ENCODE results near the gene TRIM75.

TRIM75 gene

DNA sequence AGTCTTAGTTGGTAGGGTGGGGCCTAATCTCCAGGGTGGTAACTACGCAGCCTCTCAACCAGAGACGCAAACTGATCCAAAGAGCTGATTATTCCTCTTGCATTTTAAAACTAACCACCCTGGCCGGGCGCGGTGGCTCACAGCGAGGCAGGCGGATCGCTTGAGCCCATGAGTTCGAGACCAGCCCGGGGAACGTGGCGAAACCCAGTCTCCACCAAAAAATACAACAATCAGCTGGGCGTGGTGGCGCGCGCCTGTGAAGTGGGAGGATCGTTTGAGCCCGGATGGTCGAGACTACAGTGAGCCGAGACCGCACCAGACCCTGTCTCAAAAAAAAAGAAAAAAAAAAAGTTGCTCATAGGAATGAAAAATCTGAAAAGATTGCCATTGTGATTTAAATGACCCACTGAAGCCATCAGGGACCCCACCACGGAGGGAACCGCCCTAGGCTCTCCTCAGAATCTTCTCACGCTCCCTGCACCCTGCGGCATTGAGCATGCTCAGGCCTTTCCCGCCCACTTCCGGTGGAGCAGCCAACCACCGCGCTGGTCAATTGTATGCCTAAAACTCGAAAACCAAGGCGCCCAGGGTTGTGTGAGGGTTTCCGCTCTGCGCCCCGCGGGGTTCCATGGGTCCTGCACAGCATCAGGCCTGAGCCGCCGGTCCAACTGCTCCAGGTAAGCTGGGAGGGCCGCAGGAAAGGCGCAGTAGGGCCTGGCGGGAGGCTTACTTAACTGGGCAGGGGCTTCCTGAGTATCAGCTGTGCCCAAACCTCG lies 22.0 kb upstream of the TRIM75 start, which contains the start of gene TRIM60:
Gene TRIM60 (plus strand): TSS at position 564 of the 776 bp plus-strand sequence. CDS start 8,074 bp downstream, outside the sequence.
- no peak within 1 kb of the TSS for H3K4me3 ChIP-seq (ENCODE audit: low read length)
- H3K79me2 ChIP-seq (ENCODE audit: low read length): no peaks in the 10 kb centered on the region
- no peak within 1 kb of the TSS for H3K9ac ChIP-seq (ENCODE audit: low read length)
- no peaks in the 10 kb centered on the region for H3K9me3 ChIP-seq (ENCODE audit: insufficient read depth, low read length)
- H4K20me1 ChIP-seq (ENCODE audit: insufficient read depth, low read length): no peaks in the 10 kb centered on the region
- H3K36me3 ChIP-seq (replicated peaks; ENCODE audit: low read depth, low read length): no peaks in the 10 kb centered on the region
- no peaks in the 10 kb centered on the region for H3K27me3 ChIP-seq (ENCODE audit: low read depth, low read length)
- H3K27ac ChIP-seq (ENCODE audit: low read length): no peak within 1 kb of the TSS
- no peak within 1 kb of the TSS for H2AFZ ChIP-seq (ENCODE audit: low read depth, low read length)
- TF ChIP-seq, protein P1, sequence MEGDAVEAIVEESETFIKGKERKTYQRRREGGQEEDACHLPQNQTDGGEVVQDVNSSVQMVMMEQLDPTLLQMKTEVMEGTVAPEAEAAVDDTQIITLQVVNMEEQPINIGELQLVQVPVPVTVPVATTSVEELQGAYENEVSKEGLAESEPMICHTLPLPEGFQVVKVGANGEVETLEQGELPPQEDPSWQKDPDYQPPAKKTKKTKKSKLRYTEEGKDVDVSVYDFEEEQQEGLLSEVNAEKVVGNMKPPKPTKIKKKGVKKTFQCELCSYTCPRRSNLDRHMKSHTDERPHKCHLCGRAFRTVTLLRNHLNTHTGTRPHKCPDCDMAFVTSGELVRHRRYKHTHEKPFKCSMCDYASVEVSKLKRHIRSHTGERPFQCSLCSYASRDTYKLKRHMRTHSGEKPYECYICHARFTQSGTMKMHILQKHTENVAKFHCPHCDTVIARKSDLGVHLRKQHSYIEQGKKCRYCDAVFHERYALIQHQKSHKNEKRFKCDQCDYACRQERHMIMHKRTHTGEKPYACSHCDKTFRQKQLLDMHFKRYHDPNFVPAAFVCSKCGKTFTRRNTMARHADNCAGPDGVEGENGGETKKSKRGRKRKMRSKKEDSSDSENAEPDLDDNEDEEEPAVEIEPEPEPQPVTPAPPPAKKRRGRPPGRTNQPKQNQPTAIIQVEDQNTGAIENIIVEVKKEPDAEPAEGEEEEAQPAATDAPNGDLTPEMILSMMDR (IDR thresholded peaks at IDR 0.05; ENCODE audit: low read depth, low read length): no peak
- no peak for TF ChIP-seq EZH2phosphoT487 (IDR thresholded peaks at IDR 0.05; ENCODE audit: low read depth)
- H3K4me2 ChIP-seq (ENCODE audit: low read length): no peak within 1 kb of the TSS
- H3K4me1 ChIP-seq (ENCODE audit: low read length): peaks cover 4% of the 10 kb centered on the region

DNA sequence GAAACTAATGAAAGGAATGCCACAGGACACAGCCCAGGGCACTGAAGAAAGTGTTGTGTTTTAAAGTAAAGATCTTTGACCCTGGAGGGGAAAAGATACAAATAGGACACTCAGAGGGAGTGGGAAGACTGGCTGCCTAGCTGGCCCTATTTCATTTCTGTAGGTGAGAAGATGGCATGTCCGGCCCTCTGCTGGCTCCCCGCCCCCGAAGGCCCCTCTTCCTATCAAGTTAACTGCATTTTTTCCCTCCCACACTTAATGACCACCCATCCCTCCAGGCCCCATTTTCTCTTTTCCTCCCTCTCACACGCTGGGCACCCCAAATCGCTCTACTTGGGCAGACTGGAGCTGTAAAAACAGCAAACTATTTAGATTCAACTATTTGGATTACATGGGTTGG lies 5.5 kb upstream of the TRIM75 start:
- H2AFZ ChIP-seq (ENCODE audit: low read depth, low read length): no peak overlapping the region
- H3K4me3 ChIP-seq (ENCODE audit: low read length): no peak overlapping the region

DNA sequence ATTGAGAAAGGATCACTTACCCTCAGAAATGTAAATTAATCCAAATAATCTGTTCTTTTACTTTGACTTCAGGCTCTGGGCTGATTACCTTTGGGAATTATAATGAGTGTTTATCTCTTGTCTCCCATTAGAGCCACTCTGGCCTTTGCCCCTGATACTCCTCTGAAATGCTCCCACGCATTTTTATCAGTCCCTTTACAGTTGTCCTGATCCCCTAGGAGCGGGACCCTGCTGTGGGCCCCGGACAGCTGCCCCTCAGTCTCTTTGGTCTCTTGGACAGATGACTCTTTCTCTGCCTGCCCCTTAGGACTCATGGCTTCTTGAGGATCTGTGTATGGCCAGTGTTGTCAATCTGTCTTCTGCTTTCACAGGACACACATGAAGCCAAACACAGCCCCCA lies 1.0 kb upstream of the TRIM75 start:
- TF ChIP-seq EZH2phosphoT487 (IDR thresholded peaks at IDR 0.05; ENCODE audit: low read depth): no peak
- TF ChIP-seq, protein P1 (IDR thresholded peaks at IDR 0.05; ENCODE audit: low read depth, low read length): no peak
- Histone ChIP-seq H3K27me3 (ENCODE audit: low read depth, low read length) (no peaks in the 10 kb centered on the region), H3K4me2 (ENCODE audit: low read length) (no peak overlapping the region), H3K9ac (ENCODE audit: low read length) (no peak overlapping the region), H4K20me1 (ENCODE audit: insufficient read depth, low read length) (no peaks in the 10 kb centered on the region), H3K27ac (ENCODE audit: low read length) (no peak overlapping the region), H3K79me2 (ENCODE audit: low read length) (no peaks in the 10 kb centered on the region), H3K9me3 (ENCODE audit: insufficient read depth, low read length) (no peaks in the 10 kb centered on the region), H3K4me1 (ENCODE audit: low read length) (no peaks in the 10 kb centered on the region), H3K36me3 (replicated peaks; ENCODE audit: low read depth, low read length) (no peaks in the 10 kb centered on the region), H3K4me3 (ENCODE audit: low read length) (no peak overlapping the region), H2AFZ (ENCODE audit: low read depth, low read length) (no peak overlapping the region)

More for the DNA sequence above, 5.5 kb upstream of the TRIM75 start:
- no peaks in the 10 kb centered on the region; the same call in 1 of the 2 replicates for H3K27me3 ChIP-seq (ENCODE audit: low read depth, low read length)
- H3K4me1 ChIP-seq (ENCODE audit: low read length): no peaks in the 10 kb centered on the region
- no peaks in the 10 kb centered on the region for H4K20me1 ChIP-seq (ENCODE audit: insufficient read depth, low read length)
- H3K4me2 ChIP-seq (ENCODE audit: low read length): no peak overlapping the region
- no peaks in the 10 kb centered on the region for H3K79me2 ChIP-seq (ENCODE audit: low read length)
- no peaks in the 10 kb centered on the region for H3K36me3 ChIP-seq (replicated peaks; ENCODE audit: low read depth, low read length)
- TF ChIP-seq EZH2phosphoT487 (IDR thresholded peaks at IDR 0.05; ENCODE audit: low read depth): no peak
- no peak overlapping the region for H3K27ac ChIP-seq (ENCODE audit: low read length)
- no peak overlapping the region for H3K9ac ChIP-seq (ENCODE audit: low read length)
- no peaks in the 10 kb centered on the region for H3K9me3 ChIP-seq (ENCODE audit: insufficient read depth, low read length)

DNA sequence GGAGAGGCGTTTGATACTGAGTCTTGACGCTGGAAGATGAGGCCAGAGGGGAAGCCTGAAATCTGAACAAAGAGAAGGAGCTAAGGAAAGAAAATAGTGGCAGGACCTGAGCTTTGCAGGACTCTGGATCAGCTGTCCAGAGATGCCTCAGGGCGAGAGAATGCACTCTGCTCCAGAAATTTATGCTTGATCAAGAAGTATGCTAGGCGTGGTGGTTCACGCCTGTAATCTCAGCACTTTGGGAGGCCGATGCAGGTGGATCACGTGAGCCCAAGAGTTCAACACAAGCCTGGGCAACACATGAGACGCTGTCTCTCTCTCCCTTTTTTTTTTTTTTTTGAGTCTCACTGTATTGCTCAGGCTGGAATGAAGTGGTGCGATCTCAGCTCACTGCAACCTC lies 1.9 kb downstream of the TRIM75 start:
- Histone ChIP-seq H3K27me3 (ENCODE audit: low read depth, low read length) (no peaks in the 10 kb centered on the region), H3K79me2 (ENCODE audit: low read length) (no peaks in the 10 kb centered on the region), H3K27ac (ENCODE audit: low read length) (no peak overlapping the region), H3K9ac (ENCODE audit: low read length) (no peak overlapping the region), H2AFZ (ENCODE audit: low read depth, low read length) (no peak overlapping the region), H3K4me3 (ENCODE audit: low read length) (no peak overlapping the region), H3K9me3 (ENCODE audit: insufficient read depth, low read length) (no peaks in the 10 kb centered on the region), H3K36me3 (replicated peaks; ENCODE audit: low read depth, low read length) (no peaks in the 10 kb centered on the region), H4K20me1 (ENCODE audit: insufficient read depth, low read length) (no peaks in the 10 kb centered on the region), H3K4me1 (ENCODE audit: low read length) (no peaks in the 10 kb centered on the region), H3K4me2 (ENCODE audit: low read length) (no peak overlapping the region)
- TF ChIP-seq, protein P1 (IDR thresholded peaks at IDR 0.05; ENCODE audit: low read depth, low read length): no peak

Measured in OCI-LY3 (cell line).